GM12874 (cell line): ENCODE results near the gene TMEM135.

Experiments
- CTCF ChIP-seq: IDR thresholded peaks from 2 replicates; pipeline ENCODE4 v1.5.1; 2011; ENCODE audit warnings: low read depth, mild to moderate bottlenecking, control low read depth, low read length, moderate library complexity; ENCODE audit not compliant: insufficient read depth

The TMEM135 gene

DNA sequence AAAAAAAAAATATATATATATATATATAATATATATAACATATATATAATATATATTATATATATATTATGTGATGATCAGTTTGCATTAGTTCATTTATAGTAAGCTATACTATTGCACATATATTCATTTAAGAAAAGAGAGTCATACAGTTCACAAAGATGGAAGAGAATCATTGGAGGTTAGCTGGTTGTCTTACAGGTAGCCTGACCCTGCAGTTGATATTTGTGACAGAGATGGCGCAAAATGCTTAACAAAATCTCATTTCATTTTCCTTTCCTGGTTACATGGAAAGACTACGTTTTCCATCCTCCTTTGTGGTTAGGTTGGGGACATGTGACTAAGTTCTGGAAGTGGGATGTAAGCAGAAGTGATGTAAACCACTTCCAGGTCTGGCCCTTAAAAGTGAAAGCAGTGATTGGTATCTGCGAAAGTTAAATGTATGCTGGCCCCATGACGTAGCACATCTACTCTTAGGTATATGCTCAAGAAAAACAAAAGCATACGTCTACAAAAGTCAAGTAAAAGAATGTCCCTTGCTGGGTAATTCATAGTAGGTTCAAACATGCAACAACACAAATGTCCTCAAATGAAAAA lies 7.2 kb upstream of the TMEM135 start:
- TF ChIP-seq CTCF = no peak

GRCh38 chr11:87031433-87032170 lies 6.1 kb upstream of the TMEM135 start:
- TF ChIP-seq CTCF = no peak

DNA sequence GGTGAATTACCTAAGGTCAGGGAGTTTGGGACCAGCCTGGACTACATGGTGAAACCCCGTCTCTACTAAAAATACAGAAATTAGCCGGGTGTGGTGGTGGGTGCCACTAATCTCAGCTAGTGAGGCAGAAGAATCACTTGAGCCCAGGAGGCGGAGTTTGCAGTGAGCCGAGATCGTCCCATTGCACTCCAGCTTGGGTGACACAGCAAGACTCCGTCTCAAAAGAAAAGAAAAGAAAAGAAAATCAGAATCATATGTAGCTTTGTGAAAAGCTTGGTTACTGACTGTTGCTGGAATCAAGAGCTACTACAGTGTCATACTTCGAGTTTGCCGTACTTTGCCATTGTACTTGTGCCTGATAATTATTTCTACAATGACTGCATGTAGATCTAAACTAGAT lies 4.2 kb upstream of the TMEM135 start:
- no peak for TF ChIP-seq CTCF

GRCh38 chr11:87035976-87036583 lies 1.7 kb upstream of the TMEM135 start:
- TF ChIP-seq CTCF = no peak

- no peak for TF ChIP-seq CTCF
These were observed 831 bp upstream of the TMEM135 start for GRCh38 chr11:87036756-87037449.

- TF ChIP-seq CTCF = no peak
These were observed 672 bp downstream of the TMEM135 start for GRCh38 chr11:87038235-87038977.

DNA sequence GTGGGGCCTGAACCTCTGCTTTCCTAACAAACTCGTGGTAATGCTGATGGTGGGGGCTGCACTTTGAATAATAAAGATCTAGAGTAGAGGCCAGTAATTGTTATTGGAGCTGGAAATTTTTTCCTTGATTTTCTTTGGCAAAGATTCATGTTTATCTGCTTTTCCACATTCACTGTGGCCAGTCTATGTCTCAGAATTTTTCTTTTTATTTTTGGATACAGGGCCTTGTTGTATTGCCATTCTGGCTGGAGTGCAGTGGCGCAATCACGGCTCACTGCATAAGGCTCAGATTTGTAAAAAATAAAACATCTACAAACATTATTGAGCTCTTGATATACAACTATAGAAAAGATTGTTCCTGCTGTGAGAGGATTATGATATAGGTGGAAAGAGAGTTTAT lies 1.6 kb downstream of the TMEM135 start:
- no peak for TF ChIP-seq CTCF
